LNCAP (cell line): ENCODE data around the gene MYOM3.

Source experiments
- CTCF ChIP-seq: fragments of 450-650 bp; IDR thresholded peaks from 2 replicates; pipeline ENCODE4 v1.5.1; 2017; ENCODE audit warnings: mild to moderate bottlenecking

MYOM3 gene

GRCh38 chr1:24141311-24141997, 29.5 kb upstream of the MYOM3 start:
- TF ChIP-seq CTCF = no peak

- TF ChIP-seq CTCF = no peak
Measured at GRCh38 chr1:24140741-24141181, 28.8 kb upstream of the MYOM3 start.

GRCh38 chr1:24139841-24140425, 28.0 kb upstream of the MYOM3 start:
- TF ChIP-seq CTCF = no peak

- no peak for TF ChIP-seq CTCF
Measured at GRCh38 chr1:24139222-24139489, 27.2 kb upstream of the MYOM3 start.

- no peak for TF ChIP-seq CTCF
Measured at GRCh38 chr1:24138476-24139221, 26.7 kb upstream of the MYOM3 start.

- TF ChIP-seq CTCF = no peak
Measured at GRCh38 chr1:24136956-24137539, 25.1 kb upstream of the MYOM3 start.

- TF ChIP-seq CTCF = no peak
Measured at GRCh38 chr1:24134376-24134775, 22.4 kb upstream of the MYOM3 start.
